ENCODE results near the gene HSF4. TPM values are rescaled to one million over a fixed set of nuclear protein-coding genes. Genes with fewer than 3 reads are reported as not detected.

The HSF4 gene
- polyA plus RNA-seq, 4 donors: 4.6 to 15.1 (median 7.6) TPM

DNA sequence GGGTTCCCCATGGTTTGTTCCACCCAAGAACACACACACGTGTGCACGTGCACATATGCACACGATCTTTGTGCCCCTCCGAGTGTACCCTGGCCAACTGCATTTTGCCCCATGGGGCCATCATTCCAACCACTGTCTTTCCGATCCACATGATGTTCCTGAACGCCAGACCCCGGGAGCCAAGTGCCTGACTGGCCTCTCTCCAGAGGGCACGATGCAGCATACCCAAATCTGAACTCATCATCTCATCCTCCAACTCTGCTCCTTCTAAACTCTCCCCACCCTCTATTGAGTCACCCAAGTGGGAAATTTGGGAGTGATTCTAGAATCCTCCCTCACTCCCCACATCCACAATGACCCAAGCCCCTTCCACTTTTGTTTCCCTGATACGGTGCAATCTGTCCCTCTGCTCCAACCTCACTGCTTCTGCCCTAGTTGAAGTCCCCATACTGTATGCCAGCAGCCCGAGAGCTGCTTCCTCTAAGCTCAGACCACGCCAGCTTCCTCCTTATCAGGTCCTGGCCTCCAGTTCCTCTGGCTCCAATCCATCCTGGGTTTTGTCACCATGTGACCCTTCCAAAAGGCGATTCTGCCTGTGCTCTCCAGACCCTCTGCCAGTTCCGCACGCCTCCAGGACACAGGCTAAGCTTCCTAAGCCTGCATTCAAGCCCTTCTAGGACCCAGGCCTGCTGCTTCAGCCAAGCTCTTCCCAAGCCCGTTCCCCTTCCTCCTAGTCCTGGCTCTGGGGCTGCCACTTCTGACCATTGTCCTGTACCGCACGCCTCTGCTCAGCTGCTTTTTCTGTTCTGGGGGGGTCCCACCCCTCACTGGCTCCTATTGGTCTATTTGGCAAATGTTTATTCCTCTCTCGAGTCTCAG lies 52.3 kb downstream of the HSF4 start:
- H3K36me3 ChIP-seq (ENCODE audit: control insufficient read depth in 3 of 3, insufficient read depth in 2 of 3, low read depth in 1 of 3, low read length in 3 of 3): peaks cover 0 to 15% (median 0%) of the 10 kb centered on the region in 3 donors
- H3K9me3 ChIP-seq (ENCODE audit: control insufficient read depth in 2 of 2, insufficient read depth in 1 of 2, low read depth in 1 of 2, low read length in 1 of 2): no peaks in the 10 kb centered on the region
- no peak overlapping the region for H3K4me3 ChIP-seq (ENCODE audit: low read depth in 1 of 3, low read length in 3 of 3)
- DNase-seq: no peak
- H3K27me3 ChIP-seq (ENCODE audit: control insufficient read depth in 3 of 3, insufficient read depth in 3 of 3, low read length in 3 of 3): no peaks in the 10 kb centered on the region
- H3K27ac ChIP-seq (ENCODE audit: low read depth in 1 of 3, low read length in 2 of 3): no peak overlapping the region
- no peak for FAIRE-seq
- 70 to 80% (median 80%) methylated on average over 18 of the region's 18 CpGs for WGBS, 3 donors
- peaks cover 0 to 5% (median 0%) of the 10 kb centered on the region in 3 donors for H3K4me1 ChIP-seq (ENCODE audit: control insufficient read depth in 3 of 3, insufficient read depth in 2 of 3, low read depth in 1 of 3, low read length in 2 of 3)

Other genes with a start within 250 kb of the HSF4 start
- 1 to 10 TPM in 3 of 4 donors, under 1 TPM in 1; 0.91 to 8.5 (median 4.4) TPM for gene CDH16, start 245.9 kb upstream of the HSF4 start, polyA plus RNA-seq
- 10 to 100 TPM in 1 of 4 donors, 1 to 10 TPM in 2, under 1 TPM in 1; 0.83 to 10.9 (median 3.6) TPM for gene RRAD, start 239.2 kb upstream of the HSF4 start, polyA plus RNA-seq
- 100 to 1,000 TPM in 3 of 4 donors, 10 to 100 TPM in 1; 79.7 to 274 (median 232) TPM for gene CIAO2B, start 230.3 kb upstream of the HSF4 start, polyA plus RNA-seq
- gene CES2, start 229.2 kb upstream of the HSF4 start, polyA plus RNA-seq: 100 to 1,000 TPM; 221 to 337 (median 294) TPM
- 10 to 100 TPM; 14.6 to 36.0 (median 24.3) TPM for gene CES3, start 203.5 kb upstream of the HSF4 start, polyA plus RNA-seq
- 10 to 100 TPM in 2 of 4 donors, 1 to 10 TPM in 2; 4.8 to 26.3 (median 10.5) TPM for gene CES4A, start 176.2 kb upstream of the HSF4 start, polyA plus RNA-seq
- gene CBFB, start 135.6 kb upstream of the HSF4 start, polyA plus RNA-seq: 10 to 100 TPM in 2 of 4 donors, 1 to 10 TPM in 2; 5.4 to 21.6 (median 10.7) TPM
- 10 to 100 TPM in 2 of 4 donors, 1 to 10 TPM in 2; 5.9 to 13.6 (median 8.7) TPM for gene PHAF1, start 54.8 kb upstream of the HSF4 start, polyA plus RNA-seq
- 1 to 10 TPM in 3 of 4 donors, under 1 TPM in 1; 0.89 to 4.9 (median 2.6) TPM for gene B3GNT9, start 13.7 kb upstream of the HSF4 start, polyA plus RNA-seq
- gene TRADD, start 4.8 kb upstream of the HSF4 start, polyA plus RNA-seq: 10 to 100 TPM; 16.6 to 37.8 (median 23.6) TPM
- gene FBXL8, start 4.8 kb upstream of the HSF4 start, polyA plus RNA-seq: 10 to 100 TPM in 1 of 4 donors, 1 to 10 TPM in 3; 5.8 to 13.1 (median 6.9) TPM
- 10 to 100 TPM in 2 of 4 donors, 1 to 10 TPM in 2; 4.5 to 17.1 (median 9.5) TPM for gene NOL3, start 5.8 kb downstream of the HSF4 start, polyA plus RNA-seq
- 10 to 100 TPM; 15.7 to 19.0 (median 18.2) TPM for gene MATCAP1, start 19.2 kb downstream of the HSF4 start, polyA plus RNA-seq
- 1 to 10 TPM; 1.6 to 7.9 (median 6.0) TPM for gene EXOC3L1, start 25.4 kb downstream of the HSF4 start, polyA plus RNA-seq
- gene E2F4, start 27.4 kb downstream of the HSF4 start, polyA plus RNA-seq: 10 to 100 TPM; 48.6 to 63.7 (median 58.3) TPM
- gene ELMO3, start 34.4 kb downstream of the HSF4 start, polyA plus RNA-seq: 100 to 1,000 TPM in 1 of 4 donors, 10 to 100 TPM in 3; 36.3 to 101 (median 67.4) TPM
- gene TMEM208, start 62.4 kb downstream of the HSF4 start, polyA plus RNA-seq: 100 to 1,000 TPM in 2 of 4 donors, 10 to 100 TPM in 2; 63.0 to 153 (median 102) TPM
- gene FHOD1, start 82.7 kb downstream of the HSF4 start, polyA plus RNA-seq: 10 to 100 TPM; 12.4 to 19.7 (median 15.8) TPM
- under 1 TPM in 3 of 4 donors, not detected in 1; 0.39 to 0.78 (median 0.54) TPM for gene SLC9A5, start 84.2 kb downstream of the HSF4 start, polyA plus RNA-seq
- gene PLEKHG4, start 114.8 kb downstream of the HSF4 start, polyA plus RNA-seq: 1 to 10 TPM; 1.6 to 7.9 (median 4.9) TPM
- under 1 TPM in 2 of 4 donors, not detected in 2; 0.01 to 0.19 TPM for gene KCTD19, start 162.0 kb downstream of the HSF4 start, polyA plus RNA-seq
- gene LRRC36, start 162.1 kb downstream of the HSF4 start, polyA plus RNA-seq: 1 to 10 TPM in 1 of 4 donors, under 1 TPM in 1, not detected in 2; 0.87 to 1.9 TPM
- 10 to 100 TPM; 10.3 to 34.8 (median 22.2) TPM for gene TPPP3, start 228.8 kb downstream of the HSF4 start, polyA plus RNA-seq